ENCODE measurements around the gene CHODL.

- TF ChIP-seq CTCF (IDR thresholded peaks at IDR 0.05; ENCODE audit: insufficient read depth, low read depth, low read length): no peak
- TF ChIP-seq EZH2 (IDR thresholded peaks at IDR 0.05; ENCODE audit: insufficient read depth, low read length): no peak
Observed at GRCh38 chr21:18298228-18298627, 53.6 kb downstream of the CHODL start.
